Subcutaneous abdominal adipose tissue (tissue), 5 donors: ENCODE measurements around the gene MSANTD1.

Source experiments
- H3K27ac ChIP-seq: one replicate; pipeline ENCODE4 v1.7.0; 2013; ENCODE audit warnings: low read depth, mild to moderate bottlenecking, inconsistent platforms, low read length, moderate library complexity
- H3K27me3 ChIP-seq, 5 donors: one replicate each; pipeline ENCODE4 v1.7.0; 2013; ENCODE audit warnings: low read length in 5 of 5, inconsistent platforms in 1 of 5; ENCODE audit not compliant: control insufficient read depth in 5 of 5, insufficient read depth in 4 of 5
- H3K36me3 ChIP-seq, 5 donors: one replicate each; pipeline ENCODE4 v1.7.0; 2013; ENCODE audit warnings: low read length in 5 of 5; ENCODE audit not compliant: control insufficient read depth in 5 of 5, insufficient read depth in 5 of 5
- H3K4me1 ChIP-seq, 5 donors: one replicate each; pipeline ENCODE4 v1.7.0; 2013; ENCODE audit warnings: low read length in 5 of 5, mild to moderate bottlenecking in 3 of 5, moderate library complexity in 1 of 5; ENCODE audit not compliant: control insufficient read depth in 5 of 5, insufficient read depth in 5 of 5
- H3K4me3 ChIP-seq, 5 donors: one replicate each; pipeline ENCODE4 v1.7.0; 2013; ENCODE audit warnings: low read length in 5 of 5, low read depth in 1 of 5
- H3K9ac ChIP-seq, 5 donors: one replicate each; pipeline ENCODE4 v1.7.0; 2013; ENCODE audit warnings: low read length in 5 of 5, mild to moderate bottlenecking in 4 of 5, moderate library complexity in 3 of 5
- H3K9me3 ChIP-seq, 5 donors: one replicate each; pipeline ENCODE4 v1.7.0; 2013; ENCODE audit warnings: low read length in 5 of 5; ENCODE audit not compliant: control insufficient read depth in 5 of 5
- donor health status: healthy.
- donor health status: healthy.
- donor health status: healthy.
- donor health status: healthy.
- donor health status: healthy.

The MSANTD1 gene

DNA sequence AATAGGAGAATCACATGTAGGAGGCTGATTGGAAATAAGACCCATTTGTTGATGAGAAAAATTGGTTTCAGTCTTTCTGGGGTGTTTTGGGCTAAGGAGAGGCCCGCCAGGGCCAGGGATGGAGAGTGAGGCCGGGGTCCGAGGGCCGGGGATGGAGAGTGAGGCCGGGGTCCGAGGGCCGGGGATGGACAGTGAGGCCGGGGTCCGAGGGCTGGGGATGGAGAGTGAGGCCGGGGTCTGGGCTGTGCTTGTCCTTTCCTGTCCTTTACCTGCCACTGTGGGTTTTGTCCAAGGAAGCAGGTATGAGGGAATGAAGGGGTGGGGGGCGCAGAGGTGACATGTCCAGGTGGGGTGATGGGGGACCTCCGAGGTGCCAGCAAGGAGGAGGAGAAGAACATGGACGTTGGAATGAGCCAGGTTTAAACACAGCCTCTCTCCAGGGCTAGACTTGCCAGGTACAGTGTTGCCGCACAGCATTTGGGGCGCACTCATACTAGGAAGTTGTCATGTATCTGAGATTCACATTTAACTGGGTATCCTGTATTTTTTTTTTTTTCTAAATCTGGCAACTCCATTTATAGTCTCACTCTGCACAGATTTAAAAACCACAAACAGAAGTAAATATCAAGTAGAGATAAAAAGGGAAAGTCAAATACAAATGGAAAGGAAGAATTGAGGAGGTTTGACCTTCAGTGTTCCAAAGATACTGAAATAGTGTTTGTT is 52.7 kb downstream of the MSANTD1 start:
- no peaks in the 10 kb centered on the region for H3K36me3 ChIP-seq
- peaks cover 0 to 5% (median 3%) of the 10 kb centered on the region in 5 donors for H3K9me3 ChIP-seq
- no peak overlapping the region for H3K27ac ChIP-seq
- no peak overlapping the region for H3K9ac ChIP-seq
- H3K4me1 ChIP-seq: peaks cover 15 to 43% (median 35%) of the 10 kb centered on the region in 5 donors
- no peaks in the 10 kb centered on the region for H3K27me3 ChIP-seq
- H3K4me3 ChIP-seq: no peak overlapping the region

DNA sequence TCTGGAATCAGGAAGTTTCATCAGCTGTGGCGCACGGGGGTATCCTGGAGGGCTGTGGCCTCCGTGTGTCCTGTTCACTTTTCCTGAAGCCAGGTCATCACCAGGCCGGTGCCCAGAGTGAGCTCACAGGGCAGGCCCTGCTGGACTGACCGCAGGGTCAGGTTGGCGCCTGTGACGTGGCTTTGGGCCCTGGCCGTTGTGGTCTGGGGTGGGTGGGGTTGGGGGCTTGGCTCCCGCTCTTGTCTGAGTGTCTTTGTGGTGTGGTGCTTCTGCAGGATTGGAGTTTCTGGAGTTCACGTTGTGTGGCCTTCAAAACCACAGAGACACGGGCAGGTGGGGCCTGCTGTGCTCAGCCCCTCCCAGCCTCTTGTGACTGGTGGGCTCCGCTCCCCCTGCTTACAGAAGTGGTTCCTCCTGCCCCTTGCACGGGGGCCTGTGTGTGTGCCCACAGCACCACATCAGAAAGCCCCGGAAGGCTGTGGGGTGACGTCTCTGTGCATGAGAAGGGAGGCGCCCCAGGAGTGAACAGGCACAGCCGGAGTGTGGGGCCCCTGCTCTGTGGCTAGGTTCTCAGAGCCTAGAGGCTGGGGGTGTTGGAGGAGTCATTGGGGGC is 53.3 kb downstream of the MSANTD1 start:
- peaks cover 0 to 5% (median 3%) of the 10 kb centered on the region in 5 donors for H3K9me3 ChIP-seq
- H3K27me3 ChIP-seq: no peaks in the 10 kb centered on the region
- no peak overlapping the region for H3K4me3 ChIP-seq
- H3K27ac ChIP-seq: no peak overlapping the region
- peaks cover 15 to 47% (median 35%) of the 10 kb centered on the region in 5 donors for H3K4me1 ChIP-seq
- no peak overlapping the region for H3K9ac ChIP-seq
- no peaks in the 10 kb centered on the region for H3K36me3 ChIP-seq

DNA sequence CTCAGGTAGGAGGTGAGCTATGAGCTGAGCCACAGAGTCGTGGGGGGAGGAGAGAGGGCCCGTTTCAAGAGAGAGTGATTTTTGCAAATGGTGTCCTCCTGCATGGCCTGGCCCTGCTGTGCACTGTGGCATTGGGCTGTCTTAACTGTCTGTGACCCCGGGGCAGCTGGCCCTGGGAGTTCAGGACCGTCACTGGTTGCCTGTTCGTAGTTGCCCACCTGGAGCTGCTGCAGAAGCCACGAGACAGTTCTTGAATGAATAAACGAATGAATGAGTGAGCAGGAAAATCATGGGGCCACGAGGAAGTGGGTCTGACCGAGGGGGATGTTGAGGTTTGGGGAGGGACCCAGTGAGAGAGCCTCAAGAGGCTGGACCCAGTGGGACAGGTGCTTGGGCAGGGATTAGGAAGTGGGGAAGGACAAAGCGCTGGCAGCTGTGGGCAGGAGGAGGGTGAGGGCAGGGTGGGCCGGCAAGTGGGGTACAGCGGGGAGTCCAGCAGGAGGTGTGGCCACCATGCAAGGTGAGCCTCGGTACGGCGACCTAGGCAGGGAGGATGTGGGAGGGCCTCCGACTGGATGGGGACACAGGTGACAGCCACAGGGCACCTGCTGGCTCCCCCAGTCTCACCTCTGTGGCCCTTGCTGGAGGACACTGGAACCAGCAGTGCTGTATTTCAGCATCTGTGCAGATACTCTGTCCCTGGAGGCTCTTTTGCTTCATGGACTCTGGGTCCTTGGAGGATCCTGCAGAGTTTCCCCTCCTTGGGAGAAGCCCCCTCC is 54.0 kb downstream of the MSANTD1 start:
- no peak overlapping the region for H3K9ac ChIP-seq
- H3K36me3 ChIP-seq: no peaks in the 10 kb centered on the region
- no peak overlapping the region for H3K4me3 ChIP-seq
- H3K4me1 ChIP-seq: peaks cover 15 to 44% (median 35%) of the 10 kb centered on the region in 5 donors
- H3K27me3 ChIP-seq: no peaks in the 10 kb centered on the region
- no peak overlapping the region for H3K27ac ChIP-seq
- H3K9me3 ChIP-seq: no peaks in the 10 kb centered on the region

DNA sequence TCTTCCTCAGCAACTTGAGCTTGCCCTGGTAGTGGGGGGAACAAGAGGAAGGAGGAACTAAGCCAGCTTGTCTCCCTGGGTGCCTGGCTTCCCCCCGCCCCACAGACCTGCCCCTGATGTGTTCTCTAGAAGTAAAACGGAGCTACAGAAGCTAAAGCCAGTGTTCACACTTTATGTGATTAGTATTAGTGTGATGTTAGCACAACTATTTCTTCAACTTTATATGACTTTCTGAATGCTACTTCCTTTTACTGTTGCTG is 54.5 kb downstream of the MSANTD1 start:
- H3K9ac ChIP-seq: no peak overlapping the region
- no peak overlapping the region for H3K4me3 ChIP-seq
- H3K27ac ChIP-seq: no peak overlapping the region
- H3K9me3 ChIP-seq: no peaks in the 10 kb centered on the region
- H3K36me3 ChIP-seq: no peaks in the 10 kb centered on the region
- peaks cover 15 to 44% (median 35%) of the 10 kb centered on the region in 5 donors for H3K4me1 ChIP-seq
- H3K27me3 ChIP-seq: no peaks in the 10 kb centered on the region

DNA sequence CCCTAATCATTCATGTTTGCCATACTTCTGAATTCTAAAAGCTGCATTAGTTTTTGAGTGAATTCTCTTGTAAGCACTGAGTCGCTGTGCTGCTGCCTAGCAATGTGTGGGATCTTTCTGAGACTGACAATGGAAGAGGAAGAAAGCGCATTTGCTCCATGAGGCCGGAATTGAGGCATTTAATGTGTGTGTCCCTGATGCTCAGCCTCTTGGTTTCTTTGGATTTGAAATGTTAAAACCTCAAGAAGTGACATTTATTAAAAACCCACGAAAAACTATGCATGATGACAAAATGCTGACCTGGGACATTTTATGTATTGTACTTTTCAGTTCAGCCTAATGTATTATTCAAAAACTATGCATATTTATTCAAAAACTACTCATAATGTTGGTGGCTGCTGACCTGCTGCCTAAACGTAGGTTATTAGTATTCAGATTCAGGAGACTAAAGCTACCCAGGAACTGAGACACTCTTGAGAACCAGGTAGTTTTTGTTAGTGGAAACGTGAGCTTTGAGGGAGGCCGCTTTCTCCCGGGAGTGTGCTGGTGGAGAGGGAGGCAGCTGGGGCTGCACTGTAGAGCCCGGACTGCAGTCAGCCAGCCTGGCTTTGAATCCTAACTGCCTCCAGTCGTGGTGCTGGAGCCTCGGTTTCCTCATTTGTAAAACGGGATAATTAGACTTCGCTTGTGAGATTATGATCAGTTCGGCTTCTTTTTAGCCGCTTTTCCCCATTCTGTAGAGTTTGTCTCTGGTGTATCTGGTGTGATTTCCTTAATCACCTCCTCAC is 55.2 kb downstream of the MSANTD1 start:
- peak overlapping the region in 4 of 5 donors; percentile 28 to 61 (median 49) for H3K4me3 ChIP-seq
- no peaks in the 10 kb centered on the region for H3K36me3 ChIP-seq
- no peaks in the 10 kb centered on the region for H3K9me3 ChIP-seq
- H3K4me1 ChIP-seq: peaks cover 15 to 42% (median 34%) of the 10 kb centered on the region in 5 donors
- peak overlapping the region in 2 of 5 donors; percentile 20 to 54 for H3K9ac ChIP-seq
- no peaks in the 10 kb centered on the region for H3K27me3 ChIP-seq
- H3K27ac ChIP-seq: no peak overlapping the region

DNA sequence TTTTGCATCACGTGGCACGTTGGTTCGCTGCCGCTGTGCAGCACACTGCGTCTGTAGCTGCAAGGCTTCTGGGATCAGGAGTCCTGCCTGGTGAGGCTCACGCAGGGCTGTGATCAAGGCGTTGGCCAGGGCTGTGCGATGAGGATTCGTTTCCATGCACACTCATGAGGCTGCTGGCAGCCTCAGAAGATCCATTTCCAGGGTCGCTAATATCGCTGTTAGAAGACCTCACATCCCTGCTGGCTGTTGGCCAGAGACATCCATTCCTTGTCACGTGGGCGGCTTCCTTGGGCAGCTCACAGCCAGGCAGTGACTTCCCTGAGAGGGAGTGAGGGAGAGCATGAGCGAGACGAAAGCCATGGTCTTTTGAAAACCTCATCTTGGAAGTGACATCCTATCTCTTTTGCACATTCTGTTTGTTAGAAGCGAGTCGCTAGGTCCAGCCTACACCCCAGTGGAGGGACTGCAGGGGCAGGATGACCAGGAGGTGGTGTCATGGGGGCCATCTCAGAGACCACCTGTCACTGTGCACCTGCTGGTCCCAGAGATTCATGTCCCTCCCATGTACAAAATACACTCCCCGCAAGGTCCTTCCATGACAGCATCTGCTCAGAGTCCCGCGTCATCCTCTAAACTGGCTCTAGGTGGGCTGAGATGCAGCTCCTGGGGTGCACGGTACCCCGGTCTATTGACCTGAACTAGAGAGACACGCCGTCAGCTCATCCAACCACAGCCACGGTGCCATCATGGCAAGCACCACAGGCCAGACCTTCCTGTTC is 56.1 kb downstream of the MSANTD1 start:
- Histone ChIP-seq H3K9ac (peak overlapping the region in 3 of 5 donors; percentile 6 to 54 (median 20)), H3K4me1 (peaks cover 15 to 42% (median 25%) of the 10 kb centered on the region in 5 donors), H3K36me3 (no peaks in the 10 kb centered on the region), H3K27me3 (no peaks in the 10 kb centered on the region), H3K9me3 (no peaks in the 10 kb centered on the region), H3K27ac (no peak overlapping the region), H3K4me3 (peak overlapping the region; percentile 24 to 61 (median 45))

DNA sequence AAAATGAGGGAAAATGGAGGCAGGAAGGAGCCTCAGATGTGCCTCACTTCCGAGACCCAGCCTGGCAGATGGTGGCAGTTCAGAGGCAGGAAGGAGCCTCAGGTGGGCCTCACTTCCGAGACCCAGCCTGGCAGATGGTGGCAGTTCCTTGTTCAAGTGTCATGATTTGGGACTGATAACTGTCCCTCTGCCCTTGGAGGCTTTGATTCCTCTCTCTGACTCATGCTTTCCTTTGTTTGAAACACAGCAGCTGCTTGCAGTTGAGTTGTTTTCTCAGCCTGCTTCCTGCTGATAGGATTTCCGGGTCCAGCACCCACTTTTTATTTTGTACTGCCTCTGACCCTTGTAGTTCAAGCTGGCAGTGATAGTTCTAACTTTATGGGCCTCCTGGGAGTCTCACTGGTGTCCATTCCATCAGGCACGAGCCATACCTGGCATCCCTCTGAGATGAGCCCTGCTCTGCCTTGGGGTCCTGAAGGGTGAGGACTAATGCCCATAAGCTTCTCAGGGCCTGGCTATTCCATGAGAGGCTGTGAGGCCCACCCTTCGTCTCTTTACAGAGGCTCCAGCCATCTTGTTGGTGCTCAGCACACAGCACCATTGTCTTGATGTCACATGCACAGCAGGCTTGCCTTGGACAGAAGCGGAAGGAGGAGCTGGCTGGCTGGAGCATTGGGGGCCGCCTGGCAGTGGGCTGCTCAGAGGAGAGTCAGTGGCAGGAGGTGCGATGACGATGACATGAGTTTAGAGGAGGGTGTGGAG is 56.8 kb downstream of the MSANTD1 start:
- no peak overlapping the region for H3K9ac ChIP-seq
- H3K4me1 ChIP-seq: peaks cover 15 to 42% (median 28%) of the 10 kb centered on the region in 5 donors
- no peaks in the 10 kb centered on the region for H3K27me3 ChIP-seq
- no peak overlapping the region for H3K4me3 ChIP-seq
- no peak overlapping the region for H3K27ac ChIP-seq
- no peaks in the 10 kb centered on the region for H3K36me3 ChIP-seq
- no peaks in the 10 kb centered on the region for H3K9me3 ChIP-seq
